ENCODE results near the gene DERL3.

- TF ChIP-seq JUNB (IDR thresholded peaks at IDR 0.05; ENCODE audit: unreplicated experiment), result no peak
- no peak for TF ChIP-seq STAT1 (IDR thresholded peaks at IDR 0.05; ENCODE audit: unreplicated experiment)
- no peak for TF ChIP-seq REST (IDR thresholded peaks at IDR 0.05; ENCODE audit: unreplicated experiment)
- 0 out of 4 replicates have a peak, but pooled peaks of 1 of the 2 experiments have one; percentile 5 for TF ChIP-seq CTCF (conservative IDR thresholded peaks at IDR 0.05; ENCODE audit: low read depth in 2 of 2)
- no peak for TF ChIP-seq POLR2AphosphoS5 (IDR thresholded peaks at IDR 0.05; ENCODE audit: low read depth)
- no peak for TF ChIP-seq EZH2 (IDR thresholded peaks at IDR 0.05; ENCODE audit: low read depth, unreplicated experiment)
- no peak for TF ChIP-seq ZNF331 (CRISPR knock-in tag; IDR thresholded peaks at IDR 0.05; ENCODE audit: low read depth)
- no peak for TF ChIP-seq ZNF114 (CRISPR knock-in tag; IDR thresholded peaks at IDR 0.05)
- no peak for TF ChIP-seq CREB1 (CRISPR knock-in tag; IDR thresholded peaks at IDR 0.05; ENCODE audit: low read depth)
- no peak for TF ChIP-seq EZH2phosphoT487 (IDR thresholded peaks at IDR 0.05; ENCODE audit: unreplicated experiment)
Measured at GRCh38 chr22:23833017-23833751, 5.6 kb downstream of the DERL3 start.

All from GM23338 (cell line).